Umbilical cord (tissue), 2 donors: Measurements from ENCODE around the gene TRPT1. TPM values are rescaled to one million over a fixed set of nuclear protein-coding genes. Genes with fewer than 3 reads are reported as not detected.

ENCODE experiments used
- DNase-seq: peaks from one replicate; pipeline ENCODE4 v3.0.0-alpha.2; 2015; ENCODE audit warnings: low spot score
- total RNA-seq: library from RNA; depleted of rRNA; stranded (reverse); fragments of >200 nt; gene quantifications from one replicate; pipeline ENCODE4 v1.2.3, GENCODE V29; 2014; ENCODE audit warnings: low replicate concordance; ENCODE audit not compliant: insufficient read depth

The TRPT1 gene
- total RNA-seq, 1 donor from 2014 or later = 23.6 TPM

DNA sequence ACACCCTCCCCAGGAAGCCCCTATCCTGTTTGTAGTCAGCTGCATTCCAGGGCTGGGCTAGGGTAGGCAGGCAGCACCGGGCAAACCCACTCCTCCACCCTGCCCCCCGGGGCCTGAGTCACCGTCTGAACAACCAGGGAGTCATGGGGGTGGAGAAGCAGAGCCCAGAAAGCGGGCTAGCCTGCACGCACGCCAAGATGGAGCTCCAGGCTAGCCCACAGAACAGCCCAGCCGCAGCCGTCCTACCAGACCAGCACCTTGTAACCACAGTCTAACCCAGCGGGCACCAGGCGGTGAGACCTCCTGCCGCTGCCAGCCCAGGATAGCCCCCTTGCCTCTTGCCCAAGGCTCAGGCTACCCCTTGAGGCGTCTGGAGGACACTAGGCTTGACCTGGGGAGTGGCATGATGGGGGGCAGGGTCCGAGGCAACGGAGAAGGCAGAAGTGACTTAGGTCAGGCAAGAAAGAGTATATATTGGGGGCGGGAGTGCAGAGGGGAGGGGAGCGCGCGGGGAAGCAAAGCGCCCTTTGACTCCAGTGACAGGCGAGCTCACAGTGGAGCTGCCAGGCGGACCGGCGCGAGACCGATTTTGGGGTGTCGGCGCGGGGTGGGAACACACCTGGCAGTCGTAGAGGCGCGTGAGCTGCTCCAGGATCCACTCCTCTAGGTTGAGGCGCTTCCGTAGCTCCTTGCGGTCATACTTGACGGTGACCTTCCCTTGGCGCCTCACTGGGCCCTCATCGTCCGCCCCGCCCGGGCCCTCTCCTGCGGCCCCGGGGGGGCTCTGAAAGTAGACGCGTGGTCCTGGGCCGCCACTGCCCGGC lies 20.0 kb upstream of the TRPT1 start:
- peak; percentile 80 for DNase-seq

DNA sequence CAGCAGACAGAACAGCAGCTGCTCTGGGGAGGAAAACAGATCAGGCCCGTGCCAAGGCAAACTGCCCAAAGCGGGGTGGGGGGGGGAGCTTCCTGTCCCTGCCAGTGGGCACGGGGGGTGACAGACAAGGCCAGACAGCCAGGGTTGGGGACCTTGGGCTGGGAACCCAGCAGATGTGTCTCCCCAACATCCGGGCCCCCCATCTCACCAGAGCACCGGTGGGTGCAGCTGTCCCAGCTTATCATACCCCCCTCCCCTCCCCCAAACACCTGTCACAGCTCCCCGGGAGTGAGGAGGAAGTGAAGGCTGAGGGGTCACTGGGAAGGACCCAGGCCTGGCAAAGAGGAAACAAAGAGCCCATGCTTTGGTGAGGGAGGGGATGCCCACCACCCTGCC lies 19.4 kb upstream of the TRPT1 start:
- no peak for DNase-seq

DNA sequence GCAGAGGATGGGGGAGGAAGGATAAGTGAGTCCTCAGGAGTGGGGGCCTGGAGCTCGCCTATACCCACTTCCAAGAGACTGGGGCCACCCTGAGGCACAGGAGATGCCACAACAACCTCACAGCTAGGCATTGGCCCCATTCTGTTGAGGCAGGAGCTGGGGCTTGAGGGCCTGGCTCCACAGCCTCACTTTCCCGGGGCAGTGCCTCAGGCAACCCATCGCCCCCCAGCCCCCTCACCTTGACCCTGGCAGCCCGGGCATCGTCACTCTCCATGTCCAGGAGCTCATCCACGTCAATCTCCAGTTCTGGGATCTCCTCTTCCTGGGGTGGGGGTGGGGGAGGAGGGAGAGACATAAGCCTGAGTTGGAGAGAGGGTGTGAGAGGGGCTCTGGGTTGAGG lies 19.0 kb upstream of the TRPT1 start:
- DNase-seq = no peak

DNA sequence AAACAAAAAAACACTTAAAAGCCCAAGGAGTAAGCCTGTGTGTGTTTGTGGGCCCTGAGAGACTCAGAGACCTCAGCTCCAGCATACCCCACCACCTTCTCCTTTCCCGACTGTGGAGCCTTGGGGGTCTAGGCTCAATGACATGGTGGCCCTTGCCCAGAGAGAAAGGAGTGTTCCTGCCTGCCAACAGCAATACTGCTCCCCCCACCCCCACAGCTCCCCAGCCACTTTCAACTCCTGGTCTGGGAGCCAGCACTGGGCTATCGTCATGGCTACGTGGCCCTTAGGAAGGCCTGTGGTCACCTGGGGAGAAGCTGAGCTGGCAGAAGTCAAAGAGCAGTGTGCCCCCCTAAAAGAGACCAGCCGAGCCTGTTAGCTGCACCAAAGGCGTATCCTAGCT lies 18.1 kb upstream of the TRPT1 start:
- no peak for DNase-seq

DNA sequence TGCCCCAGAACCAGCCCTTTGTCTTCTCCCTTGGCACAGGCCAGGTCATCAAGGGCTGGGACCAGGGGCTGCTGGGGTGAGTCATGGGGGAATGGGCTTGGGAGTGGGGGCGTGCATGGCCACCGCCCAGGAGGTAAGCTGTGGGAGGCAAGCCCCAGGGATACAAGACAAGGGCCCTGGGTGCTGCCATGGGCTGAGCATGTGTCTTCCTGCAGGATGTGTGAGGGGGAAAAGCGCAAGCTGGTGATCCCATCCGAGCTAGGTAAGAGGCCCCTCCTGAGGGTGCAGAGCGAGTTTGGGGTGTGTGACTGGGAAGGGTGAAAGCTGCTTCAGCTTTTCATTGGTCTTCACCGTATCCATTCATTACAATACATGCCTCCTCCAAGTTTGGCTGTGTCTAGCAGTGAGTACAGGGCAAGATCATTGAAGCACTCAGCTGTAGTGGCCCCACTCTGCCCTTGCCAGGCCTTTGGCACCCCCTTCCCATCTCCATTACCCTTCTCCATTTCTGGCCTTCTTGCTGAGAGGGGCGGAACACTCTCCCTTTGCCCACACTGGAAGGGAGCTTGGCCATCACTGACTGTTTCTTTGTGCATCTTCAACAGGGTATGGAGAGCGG lies 17.4 kb upstream of the TRPT1 start:
- DNase-seq = no peak

DNA sequence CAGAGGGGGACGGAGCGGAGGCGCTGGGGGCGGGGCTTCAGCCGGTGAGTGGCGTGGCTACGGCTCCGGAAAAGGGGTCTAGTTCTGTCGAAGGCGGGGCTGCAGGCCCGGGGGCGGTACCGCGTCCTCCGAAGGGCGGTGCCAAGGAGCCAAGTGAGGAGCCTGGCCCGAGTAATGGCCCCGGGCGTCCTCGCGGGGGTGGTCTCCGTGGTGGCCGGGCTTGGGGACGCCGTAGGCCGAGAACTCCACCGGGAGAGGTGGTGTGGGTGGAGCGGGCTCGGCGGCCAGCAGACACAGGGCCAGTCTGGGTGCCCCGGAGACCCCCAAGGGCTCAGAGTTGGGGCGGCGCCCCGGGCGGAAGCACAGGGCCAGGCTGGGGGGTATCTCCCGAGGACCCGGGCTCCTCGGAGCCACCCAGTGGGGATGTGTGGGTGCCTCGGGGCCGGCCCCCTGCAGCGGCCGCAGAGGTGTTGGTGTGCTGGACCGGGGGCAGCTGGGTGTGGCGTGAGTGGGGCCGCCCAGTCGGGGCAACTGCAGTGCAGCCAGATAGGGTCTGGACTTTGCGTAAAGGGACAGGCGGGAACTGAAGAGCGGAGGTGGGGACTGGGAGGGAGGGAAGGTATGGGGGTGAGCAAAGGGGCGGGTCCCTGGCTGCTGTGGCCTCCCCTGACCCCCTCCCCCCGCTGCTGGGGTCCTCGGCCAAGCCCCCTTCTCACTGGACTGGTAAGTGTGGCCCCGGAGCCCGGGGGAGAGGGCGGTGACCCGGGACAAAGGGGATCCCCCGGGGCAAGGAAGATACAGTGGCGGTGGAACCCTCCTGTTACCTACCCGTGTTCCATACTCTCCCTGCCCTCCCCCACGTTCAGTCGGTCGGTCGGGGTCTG lies 15.7 kb upstream of the TRPT1 start:
- DNase-seq = peak; percentile 59

DNA sequence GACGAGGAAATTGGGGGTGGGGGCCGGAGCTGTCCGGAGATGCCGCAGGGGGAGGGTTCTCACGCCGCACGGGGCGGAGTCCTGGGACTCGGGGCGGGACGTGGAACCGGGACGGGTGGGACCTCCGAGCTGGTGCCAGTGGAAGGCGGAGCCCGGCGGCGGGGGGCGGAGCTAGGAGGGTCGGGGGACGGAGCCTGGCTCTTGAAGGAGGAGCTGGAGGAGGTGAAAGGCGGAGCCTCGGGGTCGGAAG lies 15.2 kb upstream of the TRPT1 start:
- peak; percentile 100 for DNase-seq

DNA sequence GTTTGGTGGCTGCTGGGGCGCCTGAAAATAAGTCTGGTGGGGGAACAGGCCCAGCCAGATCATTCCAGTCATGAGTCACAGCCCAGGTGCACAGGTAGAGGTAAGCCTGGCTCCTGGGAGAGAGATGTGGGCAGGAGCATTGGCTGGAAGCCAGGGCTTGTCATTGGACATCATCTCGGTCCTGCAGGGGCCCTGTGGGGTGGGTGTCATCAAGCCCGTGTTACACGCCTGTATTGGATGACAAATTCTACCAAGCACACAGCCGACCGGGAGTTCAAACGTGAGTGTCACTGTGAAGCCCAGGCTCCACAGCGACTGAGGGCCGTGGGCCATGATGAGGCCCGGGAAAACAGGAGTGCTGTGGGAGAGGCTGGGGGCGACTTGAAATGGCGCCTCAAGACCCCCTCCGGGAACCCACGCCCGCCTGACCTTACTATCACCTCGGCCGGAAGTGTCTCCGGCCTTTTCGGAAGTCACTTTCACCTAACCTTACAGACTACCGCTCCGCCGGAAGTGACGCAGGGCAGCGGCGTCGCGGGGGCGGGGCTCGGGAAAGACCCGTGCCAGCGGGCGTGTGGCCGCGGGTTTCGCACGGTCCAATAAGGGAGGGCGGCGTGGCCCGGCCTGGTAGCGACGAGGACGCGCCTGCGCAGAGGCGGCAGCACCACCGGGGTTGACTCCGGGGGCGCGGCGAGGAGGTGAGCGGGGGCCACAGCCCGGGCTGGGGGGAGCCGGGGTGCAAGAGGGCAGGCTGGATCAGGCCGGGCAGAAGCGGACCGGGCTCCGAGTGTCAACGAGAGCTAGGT lies 14.7 kb upstream of the TRPT1 start, which contains the start of gene FKBP2:
Gene FKBP2 (plus strand): TSS at position 661 of the 806 bp plus-strand sequence. CDS start 1,293 bp downstream, outside the sequence.
- peak; percentile 98 for DNase-seq

DNA sequence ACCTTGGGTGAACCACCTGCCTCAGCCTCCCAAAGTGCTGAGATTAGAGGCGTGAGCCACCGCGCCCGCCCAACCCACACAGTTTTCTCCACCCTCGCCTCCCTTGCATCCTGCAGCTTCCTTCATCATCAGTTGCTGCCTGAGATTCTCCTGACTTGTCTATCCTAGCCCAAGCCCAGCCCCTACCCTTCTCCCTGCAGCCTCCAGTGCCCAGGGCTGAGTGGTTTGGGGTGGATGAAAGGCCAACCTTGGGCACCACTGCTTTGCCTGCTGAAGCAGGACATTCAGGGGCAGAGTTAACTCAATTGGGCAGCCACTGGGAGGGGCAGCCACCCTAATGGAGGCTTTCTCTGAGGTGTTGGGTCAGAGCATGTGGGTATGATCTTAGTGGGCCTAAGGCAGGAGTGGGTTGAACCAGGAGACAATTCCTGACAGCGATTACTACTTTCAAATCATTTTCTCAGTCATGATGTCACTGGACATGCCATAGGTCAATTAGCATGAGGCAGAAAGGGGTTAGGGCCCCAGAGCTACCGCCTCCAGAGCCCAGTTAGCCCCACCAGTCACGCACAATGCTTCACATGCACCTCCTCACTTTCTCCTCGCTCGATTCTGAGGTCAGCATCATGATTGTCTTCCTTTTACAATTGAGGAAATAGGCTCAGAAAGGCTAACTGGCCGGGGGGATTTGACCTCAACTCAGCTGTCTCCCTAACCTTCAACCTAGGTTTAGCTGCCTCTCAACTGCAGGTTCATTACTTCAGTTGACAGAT lies 13.9 kb upstream of the TRPT1 start:
- DNase-seq = peak; percentile 42

DNA sequence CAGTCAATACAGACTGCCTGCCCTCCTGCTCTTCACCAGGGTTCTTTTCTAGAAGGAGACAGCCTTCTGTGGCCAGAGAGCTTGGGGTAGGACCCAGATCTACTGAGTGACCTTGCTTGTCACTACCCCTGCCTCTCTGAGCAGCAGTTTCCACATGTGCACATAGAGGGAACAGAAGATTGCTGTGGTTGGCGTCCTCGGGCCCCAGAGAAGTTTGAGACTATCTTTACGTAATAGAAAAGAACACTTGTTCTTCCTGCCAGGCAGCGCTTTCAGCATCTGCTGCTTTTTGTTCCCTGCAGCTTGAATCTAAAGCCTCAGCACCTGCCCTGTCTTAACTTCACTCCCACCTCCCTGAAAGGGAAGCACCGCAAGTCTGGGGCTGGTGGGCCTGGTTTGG lies 13.0 kb upstream of the TRPT1 start:
- DNase-seq = no peak

DNA sequence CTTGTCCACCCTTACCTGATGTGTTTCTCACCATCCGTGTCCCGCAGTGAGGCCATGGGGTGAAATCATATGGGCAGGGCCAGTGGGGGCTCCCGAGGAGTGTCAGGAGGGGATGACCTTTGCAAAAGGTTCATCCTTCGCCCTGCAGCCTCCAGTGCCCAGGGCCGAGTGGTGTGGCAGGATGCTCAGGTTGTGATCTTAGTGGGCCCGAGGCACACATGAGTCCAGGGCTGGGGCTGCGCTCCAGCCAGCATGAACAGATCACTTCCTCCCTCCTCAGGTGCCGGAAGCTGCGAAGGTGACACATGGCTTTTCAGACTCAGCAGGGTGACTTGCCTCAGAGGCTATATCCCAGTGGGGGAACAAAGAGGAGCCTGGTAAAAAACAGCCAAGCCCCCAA lies 12.1 kb upstream of the TRPT1 start:
- DNase-seq = no peak

DNA sequence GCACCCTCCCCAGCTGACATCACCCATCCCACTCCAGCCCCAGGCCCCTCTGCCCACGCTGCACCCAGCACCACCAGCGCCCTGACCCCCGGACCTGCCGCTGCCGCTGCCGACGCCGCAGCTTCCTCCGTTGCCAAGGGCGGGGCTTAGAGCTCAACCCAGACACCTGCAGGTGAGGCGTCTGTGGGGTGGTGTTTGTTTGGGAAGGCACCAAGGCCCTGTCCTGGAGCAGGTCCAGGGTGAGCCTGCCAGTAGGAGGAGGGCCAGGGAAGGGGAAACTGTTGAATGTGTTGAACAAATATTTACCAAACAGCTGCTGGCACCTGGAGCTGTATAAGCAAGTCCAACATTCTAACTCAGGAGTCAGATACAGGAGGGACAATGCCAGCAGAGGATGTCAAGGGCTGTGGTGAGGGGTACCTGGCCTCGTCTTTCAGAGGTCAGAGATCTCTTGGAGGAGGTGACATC lies 11.5 kb upstream of the TRPT1 start:
- no peak for DNase-seq

DNA sequence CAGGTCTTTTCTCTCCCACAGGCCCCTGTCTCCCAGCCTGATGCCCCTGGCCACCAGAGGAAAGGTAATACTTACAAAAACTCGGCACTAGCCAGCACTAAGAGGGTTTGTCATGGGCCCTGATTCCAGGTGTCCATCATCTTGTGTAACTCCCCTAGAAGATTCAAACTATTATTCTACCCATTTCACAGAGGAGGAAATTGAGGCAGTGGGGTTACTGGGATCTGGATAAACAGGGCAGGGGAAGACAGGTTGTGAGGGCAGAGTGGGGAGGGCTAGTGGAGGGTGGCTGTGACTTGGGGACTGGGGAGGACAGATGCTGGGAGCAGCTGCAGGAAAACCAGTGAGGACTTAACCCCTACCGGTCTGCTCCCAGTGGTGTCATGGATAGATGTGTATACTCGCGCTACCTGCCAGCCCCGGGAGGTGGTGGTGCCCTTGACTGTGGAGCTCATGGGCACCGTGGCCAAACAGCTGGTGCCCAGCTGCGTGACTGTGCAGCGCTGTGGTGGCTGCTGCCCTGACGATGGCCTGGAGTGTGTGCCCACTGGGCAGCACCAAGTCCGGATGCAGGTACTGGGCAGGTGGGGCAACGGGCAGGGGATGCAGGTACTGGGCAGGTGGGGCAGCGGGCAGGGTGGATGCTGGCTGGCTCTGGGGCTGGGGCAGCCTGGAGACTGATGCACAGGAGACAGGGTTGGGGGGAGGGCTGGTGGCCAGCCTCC lies 9.6 kb upstream of the TRPT1 start:
- DNase-seq = no peak

DNA sequence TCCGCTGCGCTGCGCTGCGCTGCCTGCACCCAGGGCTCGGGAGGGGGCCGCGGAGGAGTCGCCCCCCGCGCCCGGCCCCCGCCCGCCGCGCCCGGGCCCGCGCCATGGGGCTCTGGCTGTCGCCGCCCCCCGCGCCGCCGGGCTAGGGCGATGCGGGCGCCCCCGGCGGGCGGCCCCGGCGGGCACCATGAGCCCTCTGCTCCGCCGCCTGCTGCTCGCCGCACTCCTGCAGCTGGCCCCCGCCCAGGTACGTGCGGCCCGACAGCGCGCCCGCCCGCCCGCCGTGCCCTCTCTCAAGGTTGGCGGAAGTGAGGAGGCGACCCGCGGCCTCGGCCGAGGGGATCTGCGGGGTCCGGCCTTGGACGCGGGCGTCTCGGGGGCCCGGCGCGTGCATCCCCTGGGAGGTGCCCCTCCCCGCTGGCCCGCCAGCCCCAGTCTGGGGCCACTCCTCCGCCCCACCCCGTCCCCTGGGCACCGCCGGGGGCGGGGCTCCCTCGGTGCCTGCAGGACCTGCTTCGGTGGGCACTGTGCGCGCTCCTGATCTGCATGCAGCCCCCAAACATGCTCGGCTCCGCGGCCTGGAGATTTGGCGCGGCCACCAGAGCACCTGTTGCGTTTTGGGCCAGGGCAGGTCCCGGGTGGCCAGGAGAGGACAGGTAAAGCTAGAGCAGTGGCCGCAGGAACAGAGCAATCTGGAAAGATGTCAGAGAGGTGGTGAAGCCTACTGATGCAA lies 8.8 kb upstream of the TRPT1 start:
- no peak for DNase-seq

DNA sequence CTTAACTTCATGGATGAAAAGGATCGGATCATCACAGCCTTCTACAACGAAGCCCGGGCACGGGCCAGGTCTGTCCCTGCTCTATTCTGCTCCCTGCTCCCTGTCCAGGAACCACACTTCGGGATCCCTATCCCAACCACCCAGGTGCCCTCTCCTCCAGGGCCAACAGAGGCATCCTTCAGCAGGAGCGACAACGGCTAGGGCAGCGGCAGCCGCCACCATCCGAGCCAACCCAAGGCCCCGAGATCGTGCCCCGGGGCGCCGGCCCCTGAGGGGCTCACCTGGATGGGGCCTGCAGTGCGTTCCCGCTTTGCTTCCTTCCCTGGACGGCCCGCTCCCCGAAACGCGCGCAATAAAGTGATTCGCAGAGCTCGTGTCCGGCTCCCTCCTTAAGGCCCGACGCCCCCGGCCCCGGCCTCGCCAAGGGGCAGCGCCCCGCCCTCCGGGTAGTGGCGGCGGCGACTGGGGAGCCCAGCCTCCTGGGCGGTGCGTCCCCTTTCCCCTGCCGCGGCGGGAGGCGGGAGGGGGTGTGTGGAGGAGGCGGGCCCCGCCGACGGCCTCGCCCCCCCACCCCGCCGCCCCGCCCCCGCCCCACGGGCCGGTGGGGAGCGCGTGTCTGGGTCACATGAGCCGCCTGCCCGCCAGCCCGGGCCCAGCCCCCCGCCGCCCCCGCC lies 8.1 kb upstream of the TRPT1 start, which contains the start of gene VEGFB:
Gene VEGFB (plus strand): TSS at position 672 of the 674 bp plus-strand sequence. CDS start 250 bp downstream, outside the sequence.
- peak; percentile 75 for DNase-seq

DNA sequence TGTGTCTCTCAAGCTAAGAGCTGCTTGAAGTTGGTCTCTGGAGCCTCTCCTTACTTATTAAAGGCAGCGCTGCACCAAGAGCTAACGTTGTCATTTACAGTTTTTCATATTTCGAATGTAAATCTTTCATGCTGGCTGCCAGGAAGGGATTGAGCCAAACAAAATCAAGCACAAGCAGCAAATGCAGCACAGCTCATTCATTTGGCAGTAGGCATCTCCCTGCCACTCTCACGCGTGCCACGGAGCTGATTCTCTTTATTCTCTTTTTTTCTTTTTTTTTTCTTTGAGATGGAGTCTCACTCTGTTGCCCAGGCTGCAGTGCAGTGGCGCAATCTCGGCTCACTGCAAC lies 7.0 kb upstream of the TRPT1 start:
- no peak for DNase-seq

DNA sequence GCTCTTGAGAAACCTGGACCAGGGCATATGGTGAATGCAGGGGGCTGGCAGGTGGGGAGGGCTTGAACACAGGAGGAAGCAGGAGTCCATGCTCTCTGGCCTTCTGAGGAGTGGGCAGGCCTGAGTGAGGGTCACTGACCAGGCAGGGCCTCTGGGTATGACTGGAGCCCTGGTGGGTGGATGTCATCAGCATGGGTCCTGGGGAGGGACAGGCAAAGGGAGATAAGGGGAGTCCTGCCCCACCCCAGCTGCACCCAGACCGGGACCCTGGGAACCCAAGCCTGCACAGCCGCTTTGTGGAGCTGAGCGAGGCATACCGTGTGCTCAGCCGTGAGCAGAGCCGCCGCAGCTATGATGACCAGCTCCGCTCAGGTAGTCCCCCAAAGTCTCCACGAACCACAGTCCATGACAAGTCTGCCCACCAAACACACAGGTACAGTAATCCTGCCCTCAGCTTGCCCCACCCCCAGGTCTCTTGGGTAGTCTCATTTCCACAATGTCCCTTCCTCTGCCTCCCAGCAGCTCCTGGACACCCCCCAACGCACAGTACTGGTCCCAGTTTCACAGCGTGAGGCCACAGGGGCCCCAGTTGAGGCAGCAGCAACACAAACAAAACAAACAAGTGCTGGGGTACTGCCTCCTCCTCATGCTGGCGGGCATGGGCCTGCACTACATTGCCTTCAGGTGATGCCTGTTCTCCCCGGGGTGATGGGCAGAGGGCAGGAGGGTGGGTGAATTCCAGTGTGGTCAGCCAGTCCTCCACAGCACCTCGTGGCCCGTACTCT lies 6.4 kb upstream of the TRPT1 start:
- DNase-seq = no peak

DNA sequence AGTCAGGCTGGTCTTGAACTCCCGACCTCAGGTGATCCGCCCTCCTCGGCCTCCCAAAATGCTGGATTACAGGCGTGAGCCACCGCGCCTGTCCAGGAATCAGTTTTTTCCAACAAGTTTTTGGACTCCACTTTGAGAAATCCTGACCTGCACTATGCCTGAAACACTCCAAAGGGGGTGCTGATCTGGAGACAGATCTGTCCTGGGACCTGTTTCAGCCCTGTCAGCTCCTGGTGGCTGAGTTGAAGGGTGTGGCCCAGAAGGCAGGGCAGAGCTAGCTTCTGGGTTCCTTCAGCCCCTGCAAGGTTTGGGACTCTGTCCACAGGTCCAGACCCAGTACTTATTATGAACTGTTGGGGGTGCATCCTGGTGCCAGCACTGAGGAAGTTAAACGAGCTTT lies 5.6 kb upstream of the TRPT1 start:
- DNase-seq = no peak
